Middle frontal gyrus (tissue), 1 donor: Measurements from ENCODE around the gene WAS.
"Not testable (repeated sequence)": the region's sequence is repeated elsewhere in the genome, so short reads cannot be mapped to it uniquely, and the experiment has no call there.

ENCODE experiments used
- DNase-seq: peaks from one replicate; pipeline ENCODE4 v3.0.0-alpha.2; 2015; ENCODE audit warnings: low spot score; ENCODE audit errors: extremely low spot score

Gene WAS

DNA sequence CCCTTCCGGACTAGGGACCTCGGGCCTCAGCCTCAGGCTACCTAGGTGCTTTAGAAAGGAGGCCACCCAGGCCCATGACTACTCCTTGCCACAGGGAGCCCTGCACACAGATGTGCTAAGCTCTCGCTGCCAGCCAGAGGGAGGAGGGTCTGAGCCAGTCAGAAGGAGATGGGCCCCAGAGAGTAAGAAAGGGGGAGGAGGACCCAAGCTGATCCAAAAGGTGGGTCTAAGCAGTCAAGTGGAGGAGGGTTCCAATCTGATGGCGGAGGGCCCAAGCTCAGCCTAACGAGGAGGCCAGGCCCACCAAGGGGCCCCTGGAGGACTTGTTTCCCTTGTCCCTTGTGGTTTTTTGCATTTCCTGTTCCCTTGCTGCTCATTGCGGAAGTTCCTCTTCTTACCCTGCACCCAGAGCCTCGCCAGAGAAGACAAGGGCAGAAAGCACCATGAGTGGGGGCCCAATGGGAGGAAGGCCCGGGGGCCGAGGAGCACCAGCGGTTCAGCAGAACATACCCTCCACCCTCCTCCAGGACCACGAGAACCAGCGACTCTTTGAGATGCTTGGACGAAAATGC is at the start of gene WAS:
WAS (plus strand) TSS at position 389 of the 572 bp plus-strand sequence; CDS start at position 444, 55 bp downstream.
- DNase-seq = no peak

DNA sequence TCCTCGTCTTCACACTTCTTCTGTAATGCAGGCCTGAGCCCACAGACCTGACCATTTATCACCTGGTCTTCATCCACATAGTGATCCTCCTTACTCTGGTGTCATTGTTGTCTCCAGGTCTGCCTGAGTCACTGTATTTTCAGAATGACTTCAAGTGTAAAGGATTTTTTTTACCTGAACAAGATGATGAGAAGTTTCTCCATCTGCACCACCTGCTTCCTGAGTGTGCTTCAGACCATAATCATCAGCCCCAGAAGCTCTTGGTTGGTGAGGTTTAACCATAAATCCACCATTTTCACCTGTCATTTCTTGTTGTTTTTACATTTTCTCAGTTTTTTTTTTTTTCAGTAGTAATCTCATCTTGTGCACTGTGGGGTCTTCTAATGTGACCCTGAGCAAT is 47.3 kb upstream of the WAS start:
- no peak for DNase-seq

DNA sequence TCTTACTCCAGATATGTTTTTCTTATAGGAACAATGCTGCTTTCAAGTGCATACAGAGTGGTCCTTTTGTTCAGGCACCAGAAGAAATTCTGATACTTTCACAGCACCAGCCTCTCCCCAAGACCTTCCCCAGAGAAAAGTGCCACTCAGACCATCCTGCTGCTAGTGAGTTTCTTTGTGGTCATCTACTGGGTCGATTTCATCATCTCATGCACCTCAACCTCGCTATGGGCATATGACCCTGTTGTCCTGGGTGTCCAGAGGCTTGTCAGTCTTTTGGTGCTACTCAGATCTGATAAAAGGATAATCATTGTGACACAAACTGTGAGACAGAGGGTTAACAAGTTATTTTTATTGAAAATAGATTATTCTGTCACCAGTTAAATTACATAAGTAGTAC is 46.8 kb upstream of the WAS start:
- no peak for DNase-seq

DNA sequence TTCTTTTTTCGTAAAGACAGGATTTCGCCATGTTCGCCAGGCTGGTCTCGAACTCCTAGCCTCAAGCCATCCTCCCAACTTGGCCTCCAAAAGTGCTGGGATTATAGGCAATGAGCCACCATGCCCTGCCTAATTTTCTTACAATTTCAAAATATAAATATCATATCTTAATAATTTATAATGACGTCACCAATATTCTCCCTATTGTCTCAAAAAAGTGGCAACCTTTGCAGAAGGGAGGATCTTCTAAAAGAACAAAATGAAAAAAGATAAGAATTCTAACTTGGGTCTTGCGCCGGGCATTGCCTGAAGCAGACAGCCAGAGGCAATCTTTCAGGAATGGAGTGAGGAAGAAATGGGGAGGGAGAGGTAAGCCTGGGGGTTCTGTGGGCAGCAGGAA is 37.9 kb upstream of the WAS start:
- no peak for DNase-seq

DNA sequence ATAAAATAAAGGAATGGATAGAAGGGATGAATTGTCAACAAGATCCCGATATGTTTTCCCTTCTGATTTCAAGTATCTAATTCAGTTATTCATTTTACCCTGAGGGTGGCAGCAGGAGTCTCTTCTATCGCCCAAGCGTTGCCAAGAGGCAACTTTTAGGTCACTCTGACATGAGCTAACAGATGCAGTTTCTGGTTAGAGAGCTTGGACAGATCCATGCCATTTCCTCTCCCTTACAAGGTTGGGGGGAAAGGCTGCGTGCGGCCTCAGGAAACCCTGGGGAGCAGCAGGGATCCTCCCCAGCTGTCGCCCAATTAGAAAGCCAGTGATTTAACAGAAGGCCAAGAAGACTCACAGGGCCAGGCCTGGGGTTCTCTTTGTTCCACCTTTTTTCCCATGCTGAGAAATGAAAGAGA is 35.3 kb upstream of the WAS start:
- DNase-seq = peak; percentile 9

DNA sequence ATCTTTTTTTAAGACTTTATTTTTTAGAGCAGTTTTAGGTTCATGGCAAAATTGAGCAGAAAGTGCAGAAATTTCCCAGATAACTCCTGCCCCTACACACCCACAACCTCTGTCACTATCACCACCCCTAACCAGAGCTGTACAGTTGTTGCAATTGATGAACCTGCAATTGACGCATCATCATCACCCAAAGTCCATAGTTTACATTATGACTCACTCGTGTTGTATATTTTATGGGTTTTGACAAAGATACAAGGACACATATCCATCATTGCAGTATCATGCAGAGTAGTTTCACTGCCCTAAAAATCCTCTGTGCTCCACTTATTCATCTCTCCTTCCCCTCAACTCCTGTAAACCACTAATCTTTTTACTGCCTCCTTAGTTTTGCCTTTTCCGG is 34.5 kb upstream of the WAS start:
- DNase-seq = no peak

DNA sequence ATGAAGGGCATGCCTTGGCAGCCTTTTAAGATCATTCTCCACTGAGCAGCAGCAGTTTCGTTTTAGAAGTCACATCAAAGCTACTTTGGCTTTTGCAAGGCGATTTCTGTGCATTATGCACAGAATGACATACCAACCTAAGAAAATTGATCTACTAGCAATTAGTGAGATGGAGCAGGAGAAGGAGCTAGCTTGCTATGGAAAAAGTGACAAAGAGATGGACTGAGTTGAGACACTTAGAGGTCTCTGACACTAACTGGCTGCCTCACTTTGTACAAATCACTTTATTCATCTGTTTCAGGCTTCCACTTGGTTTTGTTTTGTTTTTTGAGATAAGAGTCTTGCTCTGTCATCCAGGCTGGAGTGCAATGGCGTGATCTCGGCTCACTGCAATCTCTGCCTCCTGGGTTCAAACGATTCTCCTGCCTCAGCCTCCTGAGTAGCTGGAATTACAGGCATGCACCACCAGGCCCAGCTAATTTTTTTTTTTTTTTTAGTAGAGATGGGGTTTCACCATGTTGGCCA is 31.5 kb upstream of the WAS start:
- DNase-seq = not testable (repeated sequence)

DNA sequence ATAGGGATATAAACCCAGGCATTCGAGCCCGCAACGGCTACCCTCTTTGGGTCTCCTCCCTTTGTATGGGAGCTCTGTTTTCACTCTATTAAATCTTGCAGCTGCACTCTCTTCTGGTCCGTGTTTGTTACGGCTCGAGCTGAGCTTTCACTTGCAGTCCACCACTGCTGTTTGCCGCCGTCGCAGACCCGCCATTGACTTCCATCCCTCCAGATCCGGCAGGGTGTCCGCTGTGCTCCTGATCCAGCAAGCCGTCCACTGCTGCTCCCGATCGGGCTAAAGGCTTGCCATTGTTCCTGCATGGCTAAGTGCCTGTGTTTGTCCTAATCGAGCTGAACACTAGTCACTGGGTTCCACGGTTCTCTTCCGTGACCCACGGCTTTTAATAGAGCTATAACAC is 28.9 kb upstream of the WAS start:
- not testable (repeated sequence) for DNase-seq

DNA sequence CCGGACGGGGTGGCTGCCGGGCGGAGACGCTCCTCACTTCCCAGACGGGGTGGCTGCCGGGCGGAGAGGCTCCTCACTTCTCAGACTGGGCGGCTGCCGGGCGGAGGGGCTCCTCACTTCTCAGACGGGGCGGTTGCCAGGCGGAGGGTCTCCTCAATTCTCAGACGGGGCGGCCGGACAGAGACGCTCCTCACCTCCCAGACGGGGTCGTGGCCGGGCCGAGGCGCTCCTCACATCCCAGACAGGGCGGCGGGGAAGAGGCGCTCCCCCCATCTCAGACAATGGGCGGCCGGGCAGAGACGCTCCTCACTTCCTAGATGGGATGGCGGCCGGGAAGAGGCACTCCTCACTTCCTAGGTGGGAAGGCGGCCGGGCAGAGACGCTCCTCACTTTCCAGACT is 23.9 kb upstream of the WAS start:
- DNase-seq = not testable (repeated sequence)

DNA sequence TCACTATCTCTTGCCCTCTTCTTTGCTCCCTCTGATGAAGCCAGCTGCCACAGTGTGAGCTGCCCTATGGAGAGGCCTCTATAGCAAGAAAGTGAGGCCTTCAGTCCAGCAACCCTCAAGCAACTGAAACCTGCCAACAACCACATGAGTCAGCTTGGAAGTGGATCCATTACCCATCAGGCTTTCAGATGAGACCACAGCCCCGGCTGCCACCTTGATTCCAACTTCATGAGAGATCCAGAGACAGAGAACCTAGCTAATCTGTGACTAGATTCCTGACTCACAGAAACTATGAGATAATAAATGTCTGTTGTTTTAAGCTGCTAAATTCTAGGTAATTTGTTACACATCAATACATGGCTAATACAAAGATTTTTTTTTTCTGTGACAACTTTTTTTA is 20.4 kb upstream of the WAS start:
- no peak for DNase-seq

DNA sequence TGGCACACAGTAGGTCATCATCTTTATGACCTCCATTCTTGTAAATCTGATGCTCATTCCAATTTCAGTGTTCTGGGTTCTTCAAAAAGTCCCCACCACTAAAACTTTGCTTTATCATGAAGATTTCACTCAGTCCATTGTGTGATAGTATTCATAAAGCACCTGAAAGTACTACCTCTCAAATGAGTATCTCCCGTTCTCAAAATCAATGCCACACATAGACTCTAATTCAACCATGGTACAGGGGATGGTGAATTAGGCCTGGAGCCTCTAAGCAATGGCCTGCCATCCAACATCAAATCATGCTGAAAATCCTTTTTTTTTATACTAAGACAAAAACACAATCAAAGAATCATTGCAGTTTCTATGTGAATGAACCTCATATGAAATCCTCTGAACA is 19.4 kb upstream of the WAS start:
- no peak for DNase-seq

DNA sequence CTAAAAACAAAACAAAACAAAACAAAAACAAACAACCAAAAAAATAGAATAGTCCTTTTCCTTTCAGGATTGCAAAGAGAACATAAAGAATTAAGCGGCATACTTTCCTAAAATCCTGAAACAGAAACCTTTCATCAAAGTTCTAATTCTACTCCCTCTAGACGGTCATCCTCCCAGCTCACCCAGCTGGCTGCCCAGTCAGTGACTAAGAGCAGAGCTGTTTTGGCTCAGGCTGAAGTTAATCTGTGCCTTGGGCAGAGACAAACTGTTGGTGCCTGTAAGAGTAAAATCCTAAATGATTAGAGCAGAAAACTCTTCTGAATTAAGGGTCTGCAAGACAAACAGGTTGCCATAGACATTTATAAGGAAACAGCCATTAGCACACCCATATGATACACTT is 17.6 kb upstream of the WAS start:
- no peak for DNase-seq

DNA sequence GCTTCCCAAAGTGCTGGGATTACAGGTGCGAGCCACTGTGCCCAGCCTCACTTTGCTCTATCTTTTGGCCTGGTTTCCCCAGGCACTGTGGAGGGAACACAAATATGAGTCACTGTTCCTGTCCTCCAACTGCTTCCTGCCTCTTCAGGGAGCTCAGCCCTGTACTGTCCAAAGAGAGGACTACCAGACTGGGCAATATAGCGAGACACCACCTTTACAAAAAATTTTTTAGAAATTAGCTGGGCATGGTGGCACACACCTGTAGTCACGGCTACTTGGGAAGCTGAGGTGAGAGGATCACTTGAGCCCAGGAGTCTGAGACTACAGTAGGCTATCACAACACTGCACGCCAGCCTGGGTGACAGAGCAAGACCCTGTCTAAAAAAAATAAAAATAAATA is 16.9 kb upstream of the WAS start:
- no peak for DNase-seq

DNA sequence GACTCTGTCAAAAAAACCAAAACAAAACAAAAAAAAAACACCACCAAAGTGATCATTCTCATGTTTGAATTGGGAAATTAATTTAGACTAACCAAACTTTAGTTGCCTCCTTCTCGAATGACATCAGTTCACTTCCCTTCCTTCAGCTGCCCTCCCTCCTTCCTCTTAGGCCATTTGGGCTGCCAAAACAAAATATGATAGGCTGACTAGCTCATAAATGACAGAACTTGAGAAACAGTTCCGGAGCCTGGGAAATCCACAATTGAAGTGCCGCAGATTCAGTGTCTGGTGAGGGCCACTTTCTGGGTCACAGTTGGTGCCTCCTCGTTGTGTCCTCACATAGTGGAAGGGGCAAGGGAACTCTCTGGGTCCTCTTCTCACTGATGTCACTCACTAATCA is 16.1 kb upstream of the WAS start:
- no peak for DNase-seq

DNA sequence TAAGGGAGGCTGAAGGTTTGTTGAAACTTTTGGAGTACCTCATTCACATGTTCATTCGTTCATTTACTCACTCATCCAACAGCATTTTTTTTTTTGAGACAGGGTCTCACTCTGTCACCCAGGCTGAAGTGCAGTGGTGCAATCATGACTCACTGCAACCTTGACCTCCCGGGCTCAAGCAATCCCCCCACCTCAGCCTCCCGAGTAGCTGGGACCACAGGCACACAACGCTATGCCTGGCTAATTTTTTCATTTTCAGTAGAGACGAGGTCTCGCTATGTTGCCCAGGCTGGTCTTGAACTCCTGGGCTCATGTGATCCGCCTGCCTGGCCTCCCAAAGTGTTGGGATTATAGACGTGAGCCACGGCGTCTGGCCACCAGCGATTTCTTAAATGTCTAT is 15.4 kb upstream of the WAS start:
- DNase-seq = not testable (repeated sequence)

DNA sequence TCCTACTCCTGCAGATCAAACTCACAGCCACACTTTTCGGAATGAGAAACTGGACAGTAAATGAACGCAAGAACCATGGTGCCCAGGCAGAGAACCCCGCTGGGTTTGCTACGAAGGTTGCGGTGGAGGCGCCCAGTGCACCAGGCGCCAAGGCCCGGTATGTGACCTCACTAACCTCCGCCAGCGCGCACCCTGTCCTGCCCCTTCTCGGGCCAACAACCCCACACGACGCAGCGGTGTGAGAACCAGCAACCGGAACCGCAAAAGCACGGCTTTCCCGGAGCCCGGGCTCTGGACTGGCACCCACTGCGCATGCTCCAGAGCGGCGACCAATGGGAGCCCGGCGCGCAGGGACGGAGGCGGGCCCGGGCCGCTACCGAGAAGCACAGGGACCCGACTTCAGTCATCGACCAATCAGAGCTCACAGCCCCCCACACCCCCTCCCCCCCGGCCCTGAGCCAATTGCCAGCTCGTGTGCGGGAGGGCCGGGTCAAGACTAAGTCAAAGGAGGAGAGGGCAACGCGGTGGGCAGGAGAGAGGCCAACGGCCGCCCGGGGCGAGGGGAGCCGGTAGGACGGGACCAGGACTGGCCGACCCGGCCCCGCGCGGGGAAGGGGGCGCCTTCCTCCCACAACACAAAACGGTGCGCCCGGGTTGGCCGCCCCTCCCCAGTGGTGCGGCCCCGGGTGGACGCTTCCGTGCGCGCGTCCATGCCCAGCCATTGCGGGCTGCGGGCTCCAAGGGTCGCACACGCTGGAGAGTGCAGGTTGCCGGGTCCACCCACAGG is 7.3 kb upstream of the WAS start:
- DNase-seq = peak; percentile 48

DNA sequence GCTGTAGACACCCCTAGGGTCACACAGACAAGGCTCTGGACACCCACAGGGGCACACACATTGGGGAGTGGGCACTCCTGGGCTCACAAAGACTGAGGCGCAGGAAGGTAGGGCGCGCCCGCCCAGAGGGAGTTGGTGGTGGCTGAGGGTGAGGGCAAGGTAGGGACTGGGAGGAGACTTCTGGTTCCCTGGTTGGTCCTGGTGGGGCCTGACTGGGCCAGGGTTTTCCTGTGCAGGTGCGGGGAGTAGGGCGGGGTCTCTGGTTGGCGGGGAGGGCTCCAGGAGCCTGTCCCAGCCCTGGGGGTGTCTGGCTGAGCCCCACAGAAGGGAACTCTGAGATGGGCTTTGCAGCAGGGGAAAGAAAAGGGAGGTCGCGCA is 6.7 kb upstream of the WAS start:
- DNase-seq = no peak

DNA sequence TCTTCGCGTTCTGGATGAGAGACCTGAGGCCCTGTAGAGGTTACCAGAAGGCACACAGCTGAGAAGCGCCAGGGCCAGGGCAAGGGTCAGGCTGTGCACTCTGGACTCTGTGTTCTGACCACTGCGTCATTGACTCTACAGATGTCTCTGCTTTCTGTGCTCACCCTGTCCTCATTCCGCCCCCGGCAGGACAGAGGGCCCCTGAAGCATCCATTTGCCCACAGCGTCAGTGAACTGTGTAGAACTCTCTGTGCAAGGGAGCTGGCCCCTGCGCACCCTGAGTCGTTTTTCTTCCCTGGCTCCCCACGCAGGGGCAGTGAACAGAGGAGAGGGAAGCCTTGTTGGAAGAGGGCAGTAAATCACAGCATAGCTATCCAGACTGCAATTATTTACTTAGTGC is 6.1 kb upstream of the WAS start:
- no peak for DNase-seq

DNA sequence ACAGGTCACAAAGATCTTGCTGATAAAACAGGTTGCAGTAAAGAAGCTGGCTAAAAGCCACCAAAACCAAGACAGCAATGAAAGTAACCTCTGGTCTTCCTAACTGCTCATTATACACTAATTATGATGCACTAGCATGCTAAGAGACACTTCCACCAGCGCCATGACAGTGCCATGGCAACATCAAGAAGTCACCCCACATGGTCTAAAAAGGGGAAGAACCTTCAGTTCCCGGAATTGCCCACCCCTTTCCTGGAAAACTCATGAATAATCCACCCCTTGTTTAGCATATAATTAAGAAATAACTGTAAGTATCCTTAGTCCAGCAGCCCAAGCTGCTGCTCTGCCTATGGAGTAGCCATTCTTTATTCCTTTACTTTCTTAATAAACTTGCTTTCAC is 3.1 kb upstream of the WAS start:
- not testable (repeated sequence) for DNase-seq

DNA sequence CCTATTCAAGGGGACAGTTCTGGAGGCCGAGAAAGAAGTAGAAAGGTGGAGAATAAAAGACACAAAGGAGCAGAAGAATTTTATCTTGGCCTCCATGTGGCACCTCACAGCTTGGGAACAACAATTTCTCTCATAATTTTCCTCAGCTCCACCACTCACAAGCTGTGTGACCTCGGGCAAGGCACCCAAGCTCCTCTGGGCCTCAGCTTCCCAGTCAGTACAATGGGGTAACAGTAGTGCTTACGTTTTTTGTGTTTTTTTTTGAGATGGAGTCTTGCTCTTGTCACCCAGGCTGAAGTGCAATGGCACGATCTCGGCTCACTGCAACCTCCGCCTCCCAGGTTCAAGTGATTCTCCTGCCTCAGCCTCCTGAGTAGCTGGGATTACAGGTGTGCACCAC is 2.7 kb upstream of the WAS start:
- not testable (repeated sequence) for DNase-seq

DNA sequence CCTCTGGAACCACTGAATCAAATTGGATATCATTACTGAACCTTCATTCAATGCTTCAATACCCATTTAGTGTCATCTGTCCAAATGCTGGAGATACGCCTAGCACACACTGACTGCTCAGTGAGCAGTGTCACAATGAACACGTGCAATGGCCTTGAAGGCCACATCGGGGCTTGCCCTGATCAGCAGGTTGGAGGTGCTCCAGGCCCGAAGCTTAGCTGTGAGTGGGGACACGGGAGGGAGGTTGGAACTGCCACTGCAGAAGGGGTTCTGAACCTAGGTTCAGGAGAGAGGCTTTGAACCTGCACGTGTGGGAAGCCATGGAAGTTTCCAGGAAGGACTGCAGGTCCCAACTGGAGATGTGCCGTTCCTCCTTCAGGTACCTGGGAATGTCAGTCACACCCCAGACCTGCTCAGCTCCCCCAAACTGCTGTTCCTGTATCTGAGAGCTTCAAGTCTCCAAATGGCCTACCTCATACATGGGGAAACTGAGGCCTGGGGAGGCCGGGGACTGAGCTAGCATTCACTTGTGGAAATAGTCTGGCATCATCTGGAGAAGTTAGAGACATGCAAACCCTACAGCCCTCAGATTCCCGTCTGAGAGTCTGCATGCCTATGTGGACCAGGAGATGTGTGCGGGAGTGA is 1.9 kb upstream of the WAS start:
- DNase-seq = no peak

DNA sequence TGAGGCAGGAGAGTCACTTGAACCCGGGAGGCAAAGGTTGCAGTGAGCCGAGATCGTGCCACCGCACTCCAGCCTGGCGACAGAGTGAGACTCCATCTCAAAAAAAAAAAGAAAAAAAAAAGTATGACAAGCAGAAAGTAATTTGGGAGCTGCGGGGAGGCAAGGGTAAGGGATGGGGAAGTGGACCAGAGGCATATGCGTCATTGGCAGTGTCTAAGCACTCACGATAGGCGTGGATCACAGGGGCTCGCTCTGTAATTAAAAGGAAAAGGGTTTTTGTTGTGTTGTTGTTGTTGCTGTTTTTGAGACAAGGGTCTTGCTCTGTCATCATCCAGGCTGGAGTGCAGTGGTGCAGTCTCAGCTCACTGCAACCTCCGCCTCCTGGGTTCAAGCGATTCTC is 804 bp upstream of the WAS start:
- DNase-seq = not testable (repeated sequence)

DNA sequence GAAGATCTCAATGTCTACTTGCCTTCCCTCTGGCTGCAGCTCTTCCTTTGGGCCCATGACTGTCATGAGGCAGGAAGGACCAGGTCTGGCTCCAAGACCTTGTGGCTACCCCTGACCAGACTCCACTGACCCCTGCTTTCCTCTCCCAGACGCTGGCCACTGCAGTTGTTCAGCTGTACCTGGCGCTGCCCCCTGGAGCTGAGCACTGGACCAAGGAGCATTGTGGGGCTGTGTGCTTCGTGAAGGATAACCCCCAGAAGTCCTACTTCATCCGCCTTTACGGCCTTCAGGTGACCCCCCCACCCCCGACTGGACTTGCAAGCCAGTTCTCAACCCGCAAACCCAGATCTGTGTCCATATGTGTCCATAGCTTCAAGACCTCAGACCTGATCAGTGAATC is 535 bp downstream of the WAS start:
- no peak for DNase-seq
